Stimulated activated CD4-positive, alpha-beta T cell treated with anti-CD3 and anti-CD28 coated beads, Interleukin-1b, Interleukin-23, amount 100 ng/mL, for 1 hour (primary cell): ENCODE results near the gene TTC1.
"Not testable (repeated sequence)": the region's sequence is repeated elsewhere in the genome, so short reads cannot be mapped to it uniquely, and the experiment has no call there.

Experiments used
- DNase-seq, 2 donors: peaks; one replicate each; pipeline ENCODE4 v3.0.0-alpha.2; 2020; ENCODE audit warnings: low read depth in 2 of 2

Gene TTC1

GRCh38 chr5:160040471-160040835 lies 31.5 kb downstream of the TTC1 start:
- no peak for DNase-seq

GRCh38 chr5:160042671-160043070 lies 33.7 kb downstream of the TTC1 start:
- DNase-seq = no peak

GRCh38 chr5:160044391-160044804 lies 35.5 kb downstream of the TTC1 start:
- DNase-seq = no peak

DNA sequence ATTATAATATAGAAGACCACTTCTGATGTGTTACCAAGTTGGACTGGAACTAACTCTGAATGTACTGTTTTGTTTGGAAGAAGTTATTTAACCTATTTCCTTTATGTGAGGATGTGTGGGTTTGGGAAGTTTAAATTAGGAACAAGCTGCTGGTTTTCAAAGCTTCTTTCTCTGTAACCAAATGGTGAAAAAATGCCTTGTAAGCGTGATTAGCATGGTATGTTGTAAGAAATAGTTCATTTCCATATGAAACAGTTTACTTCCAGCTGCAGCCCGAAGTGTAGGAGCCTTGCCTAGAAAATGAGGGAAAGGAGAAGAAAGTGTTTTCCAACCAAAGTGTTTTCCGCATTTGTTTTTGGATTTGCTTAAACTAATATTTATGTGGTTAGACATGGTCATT lies 36.0 kb downstream of the TTC1 start:
- no peak for DNase-seq

DNA sequence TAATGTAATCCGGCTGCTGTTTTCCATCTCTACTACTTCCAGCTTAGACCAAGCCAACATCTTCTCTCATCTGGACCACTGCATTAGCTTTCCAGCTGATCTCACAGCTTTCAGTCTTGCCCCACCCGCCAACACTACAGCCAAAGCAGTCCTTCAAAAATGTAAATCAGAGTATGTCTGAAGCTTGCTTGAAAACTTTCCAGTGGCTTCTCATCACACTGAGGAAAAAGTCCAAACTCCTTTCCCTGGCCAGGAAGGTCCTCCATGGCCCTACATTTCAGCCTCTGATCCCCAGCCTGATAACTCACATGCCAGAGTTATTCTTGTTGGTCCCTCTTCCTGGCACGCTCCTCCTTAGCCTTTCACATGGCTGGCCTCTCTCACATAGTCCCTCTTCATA lies 38.5 kb downstream of the TTC1 start:
- no peak for DNase-seq

DNA sequence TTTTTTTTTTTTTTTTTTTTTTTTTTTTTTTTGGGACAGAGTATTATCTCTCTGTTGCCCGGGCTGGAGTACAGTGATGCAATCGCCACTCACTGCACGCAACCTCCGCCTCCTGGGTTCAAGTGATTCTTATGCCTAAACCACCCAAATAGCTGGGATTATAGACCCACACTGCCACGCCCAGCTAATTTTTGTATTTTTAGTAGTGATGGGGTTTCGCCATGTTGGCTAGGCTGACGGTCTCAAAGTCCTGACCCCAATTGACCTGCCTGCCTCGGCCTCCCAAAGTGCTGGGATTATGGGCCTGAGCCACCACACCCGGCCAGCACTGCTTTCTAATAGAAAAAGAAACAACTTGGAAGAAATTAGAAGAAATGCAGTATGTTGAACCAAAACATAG lies 39.2 kb downstream of the TTC1 start:
- DNase-seq = no peak

DNA sequence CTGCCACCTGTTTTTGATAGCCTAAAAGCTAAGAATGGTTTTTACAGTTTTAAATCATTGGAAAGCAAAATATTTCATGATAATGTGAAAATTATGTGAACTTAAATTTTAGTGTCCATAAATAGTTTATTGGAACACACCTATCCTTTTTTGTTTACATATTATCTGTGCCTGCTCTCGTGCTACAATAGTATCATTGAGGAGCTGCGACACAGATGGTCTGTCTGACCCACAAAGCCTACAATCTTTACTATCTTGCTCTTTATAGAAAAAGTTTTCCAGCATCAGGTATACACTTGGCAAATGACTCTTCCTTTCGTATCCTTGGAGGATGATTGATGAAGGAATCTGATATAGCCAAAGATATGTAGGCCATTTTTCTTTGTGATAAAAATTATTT lies 40.2 kb downstream of the TTC1 start:
- no peak for DNase-seq

- no peak for DNase-seq
These were observed 45.1 kb downstream of the TTC1 start for GRCh38 chr5:160054047-160054446.

DNA sequence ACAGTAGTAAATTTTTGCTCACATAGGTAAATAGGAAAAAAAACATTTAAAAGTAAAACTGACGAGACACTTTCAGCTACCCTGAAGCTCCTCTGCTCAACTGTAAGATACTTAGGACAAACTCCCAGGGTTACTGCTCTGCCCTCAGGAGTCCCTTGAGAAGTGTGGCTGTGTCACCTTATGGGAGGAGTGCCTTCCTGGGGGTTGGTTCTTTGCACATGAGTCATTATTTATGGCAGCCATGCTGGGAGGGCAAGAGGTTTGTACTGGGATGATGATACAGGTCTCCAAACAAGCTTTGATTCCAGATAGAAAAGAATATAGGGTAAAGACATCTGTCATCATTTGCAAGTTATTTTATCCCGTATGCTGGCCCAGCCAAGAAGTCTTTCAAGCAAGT lies 45.9 kb downstream of the TTC1 start:
- no peak for DNase-seq

- no peak for DNase-seq
These were observed 48.3 kb downstream of the TTC1 start for GRCh38 chr5:160057256-160057655.

GRCh38 chr5:160060001-160060400 lies 51.1 kb downstream of the TTC1 start:
- DNase-seq = no peak

GRCh38 chr5:160061770-160062169 lies 52.8 kb downstream of the TTC1 start:
- DNase-seq = no peak

GRCh38 chr5:160064417-160064810 lies 55.5 kb downstream of the TTC1 start:
- no peak for DNase-seq

DNA sequence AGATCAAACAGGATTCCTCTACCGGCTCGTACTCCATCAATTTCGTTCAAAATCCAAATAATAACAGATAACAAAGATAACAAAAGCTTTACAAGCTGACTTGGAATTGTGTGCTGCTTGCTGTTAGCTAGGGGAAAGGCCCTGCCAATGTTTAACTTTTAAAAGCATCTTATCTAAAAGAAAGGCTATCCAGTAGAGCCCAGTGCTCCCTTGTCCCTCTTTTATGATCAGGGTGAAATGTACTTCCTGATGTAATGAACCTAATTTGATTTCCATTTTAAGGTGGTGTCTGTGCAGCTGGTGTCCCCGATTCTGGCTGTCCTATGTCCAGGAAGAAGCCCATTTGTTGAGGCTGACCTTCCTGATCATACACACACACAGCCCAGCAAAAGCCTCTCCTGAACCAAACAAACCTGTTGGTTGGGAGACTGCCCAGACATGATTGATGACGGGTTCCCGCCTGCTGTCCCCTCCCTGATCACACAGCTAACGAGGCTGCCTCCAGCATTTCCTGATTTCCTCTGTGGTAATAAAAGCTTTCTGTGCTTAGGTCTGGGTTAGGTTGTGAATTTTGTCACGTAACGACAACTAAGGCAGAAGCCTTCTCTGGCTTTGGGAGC lies 56.2 kb downstream of the TTC1 start:
- no peak for DNase-seq

DNA sequence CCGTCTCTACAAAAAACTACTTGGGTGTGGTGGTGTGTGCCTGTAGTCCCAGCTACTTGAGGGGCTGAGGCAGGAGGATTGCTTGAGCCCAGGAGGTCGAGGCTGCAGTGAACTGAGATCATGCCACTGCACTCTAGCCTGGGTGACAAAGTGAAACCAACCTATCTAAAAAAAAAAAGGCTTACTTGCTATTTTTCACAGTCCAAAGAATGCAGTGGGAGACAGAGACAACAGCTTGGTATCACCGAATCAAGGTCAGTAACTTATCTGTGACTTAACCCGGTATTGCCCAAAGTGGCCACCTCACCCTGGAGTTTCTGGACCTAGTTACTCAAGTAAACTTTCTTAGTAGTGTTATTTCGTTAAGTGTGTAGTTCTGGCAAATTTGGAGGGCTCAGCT lies 60.2 kb downstream of the TTC1 start:
- not testable (repeated sequence) for DNase-seq

DNA sequence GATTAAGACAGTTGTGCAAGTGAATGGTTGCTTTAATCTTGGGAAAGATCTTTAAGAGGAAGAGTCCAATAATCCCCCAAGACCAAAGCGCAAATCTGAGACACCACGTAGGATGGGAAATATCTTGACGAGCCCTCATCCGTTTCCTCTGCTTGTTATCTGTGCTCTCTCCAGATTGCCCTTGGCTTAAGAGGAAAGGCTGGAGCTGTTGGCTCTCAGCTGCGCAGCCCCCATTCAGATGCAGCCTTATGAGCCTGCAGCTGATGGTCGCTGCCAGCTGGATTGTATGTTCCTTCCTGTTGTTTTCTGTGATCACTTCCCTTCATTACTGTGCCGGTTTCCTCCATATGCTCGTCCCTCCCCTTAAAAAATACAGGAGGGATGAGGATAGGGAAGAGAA lies 62.6 kb downstream of the TTC1 start:
- DNase-seq = no peak

DNA sequence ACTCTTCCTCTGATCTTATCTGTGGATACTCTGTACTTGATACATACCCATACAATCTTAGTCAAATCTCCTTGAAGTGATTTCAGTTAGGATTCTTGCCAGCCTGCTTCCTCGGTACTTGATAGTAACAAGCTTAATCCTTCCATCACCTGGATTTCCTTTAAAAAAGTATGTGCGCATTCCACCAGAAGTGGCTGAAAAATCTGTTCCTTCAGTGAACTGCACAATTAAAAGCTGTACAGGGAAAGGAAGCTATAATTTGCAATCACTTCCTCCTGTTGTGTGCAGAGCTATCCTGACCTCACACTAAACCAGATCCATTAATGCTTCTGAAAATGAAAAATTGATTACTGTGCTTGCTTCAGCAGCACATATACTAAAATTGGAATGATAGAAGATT lies 63.0 kb downstream of the TTC1 start:
- no peak for DNase-seq

GRCh38 chr5:160075073-160075472 lies 66.1 kb downstream of the TTC1 start:
- no peak for DNase-seq

- DNase-seq = no peak
These were observed 68.1 kb downstream of the TTC1 start for GRCh38 chr5:160076997-160077396.

DNA sequence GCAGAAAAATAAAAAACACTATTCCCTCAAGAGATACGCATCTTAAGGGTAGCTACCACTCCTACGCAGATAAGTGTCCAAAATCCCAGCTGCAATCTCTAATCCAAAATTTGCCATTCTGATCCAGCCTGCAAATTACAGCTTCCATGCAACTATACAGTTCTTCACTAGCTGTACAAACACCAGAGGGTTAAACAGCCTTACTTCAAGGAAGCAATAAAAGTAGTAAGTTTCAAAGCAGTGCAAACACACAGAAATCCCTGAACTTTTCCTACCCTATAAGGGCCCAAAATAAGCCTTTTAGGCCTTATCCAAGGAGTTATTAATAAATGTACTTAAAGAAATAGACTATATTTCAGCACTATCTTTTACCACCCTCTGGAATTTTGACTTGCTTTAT lies 70.8 kb downstream of the TTC1 start:
- no peak for DNase-seq

DNA sequence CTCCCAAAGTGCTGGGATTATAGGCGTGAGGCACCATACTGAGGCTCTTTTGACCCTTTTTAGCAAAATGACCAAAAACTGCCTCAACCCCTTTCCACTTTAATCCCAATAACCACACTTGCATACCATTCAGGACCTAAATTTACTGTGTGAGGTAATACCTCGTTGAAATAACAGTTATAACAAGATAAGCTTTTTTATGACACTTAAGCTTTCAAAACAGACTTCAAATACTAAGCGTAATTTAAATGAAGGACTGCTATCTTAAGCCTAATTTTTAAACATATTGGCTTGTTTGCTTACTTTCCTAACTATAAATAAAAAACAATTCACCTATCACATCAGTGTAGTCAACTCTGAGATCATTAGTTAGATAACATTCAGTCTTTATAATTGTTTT lies 72.6 kb downstream of the TTC1 start:
- no peak for DNase-seq

DNA sequence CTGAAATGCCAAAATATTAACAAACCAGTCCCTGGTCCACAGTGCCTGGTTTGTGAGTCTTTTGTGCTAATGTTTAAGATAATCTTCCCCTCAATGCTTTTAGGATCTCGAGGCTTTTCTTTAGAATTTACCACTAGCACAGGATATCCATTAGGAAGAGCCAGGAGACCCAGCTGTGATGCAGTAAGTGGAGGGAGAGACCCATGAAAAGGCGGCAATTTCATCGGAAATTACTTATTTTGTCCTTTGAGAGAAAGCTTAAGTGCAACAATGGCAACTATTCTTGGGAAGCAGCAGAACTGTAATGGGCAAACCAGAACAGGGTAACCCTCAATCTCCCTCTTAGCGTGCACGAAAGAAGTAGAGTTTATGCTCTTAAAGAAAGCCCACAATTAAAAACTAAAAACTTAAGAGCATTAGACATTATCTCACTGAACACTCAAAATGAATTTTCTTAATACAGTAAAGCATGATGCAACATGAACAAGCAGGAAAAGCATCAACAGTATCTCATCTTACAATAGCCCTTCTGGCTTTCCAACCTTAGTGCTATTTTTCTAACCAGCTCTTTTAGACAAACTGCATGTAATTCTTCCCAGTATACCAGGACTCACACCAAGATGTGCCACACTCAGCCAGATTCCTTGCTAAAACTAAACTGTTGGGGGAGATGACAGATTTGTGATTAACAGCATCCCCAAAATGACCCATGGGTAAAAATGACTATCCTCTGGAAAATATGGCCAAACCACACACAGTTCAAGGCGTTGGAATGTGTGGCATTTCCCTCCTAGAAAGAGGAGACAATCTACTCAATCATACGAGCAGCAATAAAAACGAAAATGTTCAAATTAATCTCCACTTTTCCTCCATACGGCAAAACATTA lies 73.9 kb downstream of the TTC1 start:
- DNase-seq = no peak

DNA sequence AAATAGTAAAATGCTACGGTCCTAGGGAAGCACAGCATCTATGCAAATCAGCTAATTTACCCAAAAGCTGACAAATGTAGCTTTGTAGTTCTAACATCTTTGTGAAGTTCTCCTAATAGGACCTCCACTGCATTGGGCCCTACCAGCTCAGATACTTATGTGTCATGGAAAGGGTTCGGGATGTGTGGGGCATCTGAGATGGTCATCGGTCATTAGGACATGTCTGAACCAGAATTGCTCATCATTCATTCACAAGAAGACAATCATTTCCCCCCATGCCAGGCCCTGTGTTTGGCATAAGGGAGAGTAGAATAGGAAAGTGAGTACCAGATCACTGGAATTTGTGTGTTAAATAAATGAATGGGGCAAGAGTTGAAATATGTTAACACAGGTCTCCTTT lies 74.6 kb downstream of the TTC1 start:
- no peak for DNase-seq

DNA sequence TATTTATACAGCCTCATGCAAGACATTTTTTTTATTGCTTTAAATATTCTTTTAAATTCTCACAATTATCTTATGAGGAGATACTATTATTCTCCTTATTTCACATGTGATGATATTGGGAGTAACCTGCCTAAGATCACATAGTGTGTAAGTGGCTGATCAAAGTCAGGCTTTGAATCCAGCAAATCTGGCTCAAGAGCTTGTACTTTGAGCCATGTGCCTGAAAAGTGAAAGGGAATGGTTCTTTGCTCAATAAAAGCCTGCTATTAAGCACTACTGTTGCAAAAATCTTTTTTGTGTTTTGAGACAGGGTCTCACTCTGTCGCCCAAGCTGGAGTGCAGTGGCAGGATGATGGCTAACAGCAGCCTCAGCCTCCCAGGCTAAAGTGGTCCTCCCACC lies 75.2 kb downstream of the TTC1 start:
- no peak for DNase-seq
